ENCODE measurements around the gene CCM2L. TPM values are rescaled to one million over a fixed set of nuclear protein-coding genes. Genes with fewer than 3 reads are reported as not detected.
A peak's percentile ranks its signal among the peaks of the same experiment; 100 is the strongest.

Gene CCM2L
- total RNA-seq, 1 donor, result not detected

DNA sequence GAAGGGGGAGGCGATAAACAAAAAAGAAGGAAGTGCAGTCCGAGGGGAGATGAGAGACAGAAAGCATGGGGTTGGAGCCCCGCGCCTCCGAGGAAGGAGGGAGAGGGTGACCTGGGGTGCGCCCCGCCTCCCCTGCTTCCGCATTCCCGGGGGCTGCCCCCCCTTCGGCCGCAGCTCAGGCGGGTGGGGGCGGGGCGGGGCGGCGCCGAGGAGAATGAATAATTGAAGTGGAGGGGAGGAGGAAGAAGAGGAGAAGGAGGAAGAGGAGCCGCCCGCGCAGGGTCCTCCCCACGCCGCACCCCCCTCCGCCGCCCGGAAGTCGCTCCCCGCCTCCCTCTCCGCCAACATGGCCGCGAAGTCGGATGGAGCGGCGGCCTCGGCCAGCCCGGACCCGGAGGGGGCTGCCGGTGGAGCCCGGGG is 42.4 kb upstream of the CCM2L start, which contains the start of gene XKR7:
XKR7 (plus strand) TSS at position 322 of the 420 bp plus-strand sequence; CDS start at position 347, 25 bp downstream.
- Histone ChIP-seq H2AFZ (ENCODE audit: low read length) (no peak within 1 kb of the TSS), H3K79me2 (ENCODE audit: insufficient read depth, low read length) (no peaks in the 10 kb centered on the region), H3K4me1 (ENCODE audit: insufficient read depth, low read length) (no peaks in the 10 kb centered on the region), H3K27ac (ENCODE audit: low read depth, low read length) (no peak within 1 kb of the TSS), H3K36me3 (ENCODE audit: insufficient read depth, low read length) (no peaks in the 10 kb centered on the region), H3K27me3 (ENCODE audit: insufficient read depth, low read length) (peaks cover 30% of the 10 kb centered on the region), H3K9me3 (ENCODE audit: low read depth, low read length) (no peaks in the 10 kb centered on the region), H3K4me2 (ENCODE audit: insufficient read depth, low read length) (no peak within 1 kb of the TSS), H3K4me3 (ENCODE audit: insufficient read depth, low read length) (no peak within 1 kb of the TSS), H4K20me1 (ENCODE audit: insufficient read depth, low read length) (peaks cover 3% of the 10 kb centered on the region)
- TF ChIP-seq, protein P1, sequence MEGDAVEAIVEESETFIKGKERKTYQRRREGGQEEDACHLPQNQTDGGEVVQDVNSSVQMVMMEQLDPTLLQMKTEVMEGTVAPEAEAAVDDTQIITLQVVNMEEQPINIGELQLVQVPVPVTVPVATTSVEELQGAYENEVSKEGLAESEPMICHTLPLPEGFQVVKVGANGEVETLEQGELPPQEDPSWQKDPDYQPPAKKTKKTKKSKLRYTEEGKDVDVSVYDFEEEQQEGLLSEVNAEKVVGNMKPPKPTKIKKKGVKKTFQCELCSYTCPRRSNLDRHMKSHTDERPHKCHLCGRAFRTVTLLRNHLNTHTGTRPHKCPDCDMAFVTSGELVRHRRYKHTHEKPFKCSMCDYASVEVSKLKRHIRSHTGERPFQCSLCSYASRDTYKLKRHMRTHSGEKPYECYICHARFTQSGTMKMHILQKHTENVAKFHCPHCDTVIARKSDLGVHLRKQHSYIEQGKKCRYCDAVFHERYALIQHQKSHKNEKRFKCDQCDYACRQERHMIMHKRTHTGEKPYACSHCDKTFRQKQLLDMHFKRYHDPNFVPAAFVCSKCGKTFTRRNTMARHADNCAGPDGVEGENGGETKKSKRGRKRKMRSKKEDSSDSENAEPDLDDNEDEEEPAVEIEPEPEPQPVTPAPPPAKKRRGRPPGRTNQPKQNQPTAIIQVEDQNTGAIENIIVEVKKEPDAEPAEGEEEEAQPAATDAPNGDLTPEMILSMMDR (IDR thresholded peaks at IDR 0.05; ENCODE audit: extremely low read depth, low read depth, low read length), result no peak
- DNase-seq (ENCODE audit: insufficient read length, low spot score, missing footprints), result no peak

DNA sequence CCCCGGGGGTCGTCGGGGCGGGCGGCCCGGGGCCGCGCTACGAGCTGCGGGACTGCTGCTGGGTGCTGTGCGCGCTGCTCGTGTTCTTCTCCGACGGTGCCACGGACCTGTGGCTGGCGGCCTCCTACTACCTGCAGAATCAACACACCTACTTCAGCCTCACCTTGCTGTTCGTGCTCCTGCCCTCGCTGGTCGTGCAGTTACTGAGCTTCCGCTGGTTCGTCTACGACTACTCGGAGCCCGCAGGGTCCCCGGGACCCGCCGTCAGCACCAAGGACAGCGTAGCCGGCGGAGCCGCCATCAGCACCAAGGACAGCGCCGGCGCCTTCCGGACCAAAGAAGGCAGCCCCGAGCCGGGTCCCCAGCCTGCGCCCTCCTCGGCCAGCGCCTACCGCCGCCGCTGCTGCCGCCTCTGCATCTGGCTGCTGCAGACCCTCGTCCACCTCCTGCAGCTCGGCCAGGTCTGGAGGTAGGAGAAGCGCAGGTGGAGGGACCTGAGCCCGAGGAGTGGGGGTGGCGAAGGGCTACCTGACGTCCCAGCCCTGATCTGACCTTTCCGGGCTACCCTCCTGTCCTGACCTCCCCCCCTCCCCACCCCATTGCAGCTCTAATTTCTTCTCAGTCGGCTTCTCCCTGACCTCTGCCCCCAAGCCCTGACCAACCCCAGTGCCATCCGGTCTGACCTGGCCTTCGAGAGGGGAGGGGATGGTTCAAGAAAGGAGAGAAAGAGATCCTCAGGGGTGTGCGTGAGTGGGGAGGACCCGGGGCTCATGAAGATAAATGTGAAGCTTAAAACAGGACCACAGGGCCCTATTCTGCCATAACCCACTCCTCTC is 41.7 kb upstream of the CCM2L start:
- H3K9me3 ChIP-seq (ENCODE audit: low read depth, low read length), result no peaks in the 10 kb centered on the region
- H3K27me3 ChIP-seq (ENCODE audit: insufficient read depth, low read length), result peaks cover 30% of the 10 kb centered on the region
- no peak overlapping the region for H3K4me3 ChIP-seq (ENCODE audit: insufficient read depth, low read length)
- H4K20me1 ChIP-seq (ENCODE audit: insufficient read depth, low read length), result peaks cover 3% of the 10 kb centered on the region
- TF ChIP-seq, protein P1 (IDR thresholded peaks at IDR 0.05; ENCODE audit: extremely low read depth, low read depth, low read length), result no peak
- peak; percentile 98 for DNase-seq (ENCODE audit: insufficient read length, low spot score, missing footprints)
- H3K27ac ChIP-seq (ENCODE audit: low read depth, low read length), result no peak overlapping the region
- no peaks in the 10 kb centered on the region for H3K36me3 ChIP-seq (ENCODE audit: insufficient read depth, low read length)
- H3K4me2 ChIP-seq (ENCODE audit: insufficient read depth, low read length), result no peak overlapping the region
- H3K79me2 ChIP-seq (ENCODE audit: insufficient read depth, low read length), result no peaks in the 10 kb centered on the region
- no peak overlapping the region for H2AFZ ChIP-seq (ENCODE audit: low read length)
- no peaks in the 10 kb centered on the region for H3K4me1 ChIP-seq (ENCODE audit: insufficient read depth, low read length)

DNA sequence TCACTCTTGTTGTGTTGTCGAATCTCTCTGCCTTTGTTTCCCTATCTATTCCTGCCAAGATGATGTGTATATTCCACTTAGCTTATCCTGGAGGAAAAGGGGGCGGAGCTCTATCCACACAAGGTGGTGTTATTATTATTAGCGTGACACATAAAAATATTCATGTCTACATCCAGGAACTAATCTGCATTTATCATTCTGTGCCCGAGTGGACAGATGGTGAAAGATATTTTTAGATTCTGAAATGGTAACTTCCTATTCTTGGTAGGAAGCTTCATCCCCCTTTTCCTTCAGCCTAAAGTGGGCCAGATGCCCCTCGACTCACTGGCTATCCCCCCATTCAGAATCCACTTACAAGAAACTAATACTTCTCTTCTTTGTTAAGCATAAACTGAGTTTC is 40.2 kb upstream of the CCM2L start:
- no peaks in the 10 kb centered on the region for H3K36me3 ChIP-seq (ENCODE audit: insufficient read depth, low read length)
- H3K4me2 ChIP-seq (ENCODE audit: insufficient read depth, low read length), result no peak overlapping the region
- H3K4me1 ChIP-seq (ENCODE audit: insufficient read depth, low read length), result no peaks in the 10 kb centered on the region
- H3K27ac ChIP-seq (ENCODE audit: low read depth, low read length), result no peak overlapping the region
- TF ChIP-seq, protein P1 (IDR thresholded peaks at IDR 0.05; ENCODE audit: extremely low read depth, low read depth, low read length), result no peak
- no peaks in the 10 kb centered on the region for H3K79me2 ChIP-seq (ENCODE audit: insufficient read depth, low read length)
- peaks cover 29% of the 10 kb centered on the region for H3K27me3 ChIP-seq (ENCODE audit: insufficient read depth, low read length)
- no peak overlapping the region for H3K4me3 ChIP-seq (ENCODE audit: insufficient read depth, low read length)
- H4K20me1 ChIP-seq (ENCODE audit: insufficient read depth, low read length), result peaks cover 3% of the 10 kb centered on the region
- no peak overlapping the region for H2AFZ ChIP-seq (ENCODE audit: low read length)
- H3K9me3 ChIP-seq (ENCODE audit: low read depth, low read length), result no peaks in the 10 kb centered on the region
- DNase-seq (ENCODE audit: insufficient read length, low spot score, missing footprints), result no peak

DNA sequence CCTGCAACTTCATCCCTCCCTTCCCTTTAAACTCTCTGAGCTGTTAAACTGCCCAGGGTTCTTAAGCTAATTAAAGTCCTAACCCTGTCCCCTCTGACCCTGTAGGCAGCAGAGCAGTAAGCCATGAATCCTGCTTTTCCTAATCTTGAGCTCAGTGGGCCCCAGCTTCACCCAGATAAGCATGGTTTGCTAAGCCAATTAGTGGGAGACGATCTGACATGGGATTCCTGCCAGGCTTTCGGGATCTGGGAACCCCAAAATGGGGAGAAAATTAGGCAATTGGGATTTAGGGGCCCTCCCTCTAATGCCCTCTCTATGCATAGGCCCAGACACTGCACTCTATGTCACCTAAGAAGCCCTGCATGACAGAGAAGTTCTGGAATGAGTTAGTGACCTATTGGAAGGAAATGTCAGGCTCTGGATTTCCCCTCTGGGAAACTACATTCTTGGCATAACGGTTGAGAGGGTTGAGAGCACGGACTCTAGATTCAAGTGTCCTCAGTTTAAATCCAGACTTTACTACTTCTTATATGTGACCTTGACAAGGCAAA is 37.7 kb upstream of the CCM2L start:
- Histone ChIP-seq H3K79me2 (ENCODE audit: insufficient read depth, low read length) (no peaks in the 10 kb centered on the region), H3K4me1 (ENCODE audit: insufficient read depth, low read length) (no peaks in the 10 kb centered on the region), H3K27me3 (ENCODE audit: insufficient read depth, low read length) (peaks cover 30% of the 10 kb centered on the region), H4K20me1 (ENCODE audit: insufficient read depth, low read length) (no peaks in the 10 kb centered on the region), H3K9me3 (ENCODE audit: low read depth, low read length) (no peaks in the 10 kb centered on the region), H2AFZ (ENCODE audit: low read length) (no peak overlapping the region), H3K36me3 (ENCODE audit: insufficient read depth, low read length) (no peaks in the 10 kb centered on the region), H3K4me3 (ENCODE audit: insufficient read depth, low read length) (no peak overlapping the region), H3K27ac (ENCODE audit: low read depth, low read length) (no peak overlapping the region), H3K4me2 (ENCODE audit: insufficient read depth, low read length) (no peak overlapping the region)
- DNase-seq (ENCODE audit: insufficient read length, low spot score, missing footprints), result no peak
- TF ChIP-seq, protein P1 (IDR thresholded peaks at IDR 0.05; ENCODE audit: extremely low read depth, low read depth, low read length), result no peak

All from osteoblast (primary cell).